ENCODE measurements around the gene EIF5. TPM values are rescaled to one million over a fixed set of nuclear protein-coding genes. Genes with fewer than 3 reads are reported as not detected.

EIF5 gene
- polyA plus RNA-seq, 1 donor (not counting 4 experiments of a cell fraction or from before 2014, with no cell fraction given) = 221 TPM

DNA sequence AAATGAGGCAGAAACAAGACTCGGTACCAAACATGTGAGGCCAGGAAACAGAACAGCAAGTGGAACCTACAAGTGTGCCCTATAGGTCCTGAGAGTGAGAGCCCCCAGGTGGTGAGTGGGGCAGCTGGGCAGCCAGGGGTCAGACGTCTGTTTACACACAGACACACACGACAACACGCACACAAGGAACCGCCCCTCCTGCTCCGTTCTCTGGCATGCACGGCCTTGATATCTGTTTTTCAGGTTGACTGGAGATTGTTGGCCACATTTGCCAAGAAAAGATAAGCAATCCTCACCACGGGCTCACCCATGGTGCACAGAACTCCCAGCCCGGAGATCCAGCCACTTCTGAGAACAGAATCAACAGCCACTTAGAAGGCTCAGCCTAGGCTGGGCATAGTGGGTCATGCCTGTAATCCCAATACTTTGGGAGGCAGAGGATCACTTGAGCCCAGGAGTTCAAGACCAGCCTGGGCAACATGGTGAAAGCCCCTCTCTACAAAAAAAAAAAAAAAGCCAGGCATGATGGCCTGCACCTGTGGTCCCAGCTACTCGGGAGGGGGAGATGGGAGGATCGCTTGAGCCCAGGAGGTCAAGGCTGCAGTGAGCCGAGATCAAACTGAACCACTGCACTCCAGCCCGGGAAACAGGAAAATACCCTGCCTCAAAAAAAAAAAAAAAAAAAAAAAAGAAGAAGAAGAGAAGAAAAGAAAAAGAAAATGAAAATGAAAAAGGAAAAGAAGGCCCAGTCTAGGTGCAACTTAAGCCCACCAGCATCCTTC is 19.4 kb upstream of the EIF5 start:
- no peaks in the 10 kb centered on the region for H3K36me3 ChIP-seq (ENCODE audit: control insufficient read depth in 2 of 2, extremely low read depth in 1 of 2, insufficient read depth in 2 of 2, low read length in 2 of 2)
- H3K9me3 ChIP-seq (ENCODE audit: control insufficient read depth, low read depth, low read length) = no peaks in the 10 kb centered on the region
- no peaks in the 10 kb centered on the region for H3K9me1 ChIP-seq (ENCODE audit: control insufficient read depth, extremely low read depth, insufficient read depth, low read length)
- DNase-seq (ENCODE audit: low read depth, low spot score) (no peak), FAIRE-seq (no peak)
- TF ChIP-seq, protein P1, sequence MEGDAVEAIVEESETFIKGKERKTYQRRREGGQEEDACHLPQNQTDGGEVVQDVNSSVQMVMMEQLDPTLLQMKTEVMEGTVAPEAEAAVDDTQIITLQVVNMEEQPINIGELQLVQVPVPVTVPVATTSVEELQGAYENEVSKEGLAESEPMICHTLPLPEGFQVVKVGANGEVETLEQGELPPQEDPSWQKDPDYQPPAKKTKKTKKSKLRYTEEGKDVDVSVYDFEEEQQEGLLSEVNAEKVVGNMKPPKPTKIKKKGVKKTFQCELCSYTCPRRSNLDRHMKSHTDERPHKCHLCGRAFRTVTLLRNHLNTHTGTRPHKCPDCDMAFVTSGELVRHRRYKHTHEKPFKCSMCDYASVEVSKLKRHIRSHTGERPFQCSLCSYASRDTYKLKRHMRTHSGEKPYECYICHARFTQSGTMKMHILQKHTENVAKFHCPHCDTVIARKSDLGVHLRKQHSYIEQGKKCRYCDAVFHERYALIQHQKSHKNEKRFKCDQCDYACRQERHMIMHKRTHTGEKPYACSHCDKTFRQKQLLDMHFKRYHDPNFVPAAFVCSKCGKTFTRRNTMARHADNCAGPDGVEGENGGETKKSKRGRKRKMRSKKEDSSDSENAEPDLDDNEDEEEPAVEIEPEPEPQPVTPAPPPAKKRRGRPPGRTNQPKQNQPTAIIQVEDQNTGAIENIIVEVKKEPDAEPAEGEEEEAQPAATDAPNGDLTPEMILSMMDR (optimal IDR thresholded peaks at IDR 0.05 in 1 of 3, IDR thresholded peaks at IDR 0.05 in 1 of 3, conservative IDR thresholded peaks at IDR 0.05 in 1 of 3; ENCODE audit: extremely low read depth in 1 of 3, insufficient read depth in 2 of 3, low read length in 3 of 3) = no peak
- no peak for TF ChIP-seq EZH2 (IDR thresholded peaks at IDR 0.05; ENCODE audit: low read length)
- H3K4me3 ChIP-seq (ENCODE audit: control insufficient read depth in 2 of 3, extremely low read depth in 1 of 3, insufficient read depth in 2 of 3, low read depth in 1 of 3, low read length in 3 of 3) = no peak overlapping the region
- no peaks in the 10 kb centered on the region for H3K27me3 ChIP-seq (ENCODE audit: control insufficient read depth, extremely low read depth, insufficient read depth, low read length)
- H3K27ac ChIP-seq (ENCODE audit: control insufficient read depth, insufficient read depth, low read length) = no peak overlapping the region
- H2AFZ ChIP-seq (ENCODE audit: control insufficient read depth, low read length) = no peak overlapping the region
- dilution Hi-C loops (cut with MboI; ENCODE audit: extremely low pct_ligation_motif_present, low sequenced_read_pairs) = no loop called here
- H3K4me2 ChIP-seq (ENCODE audit: control insufficient read depth, extremely low read depth, insufficient read depth, low read depth, low read length) = no peak overlapping the region
- no peaks in the 10 kb centered on the region for H3K79me2 ChIP-seq (ENCODE audit: control insufficient read depth, insufficient read depth, low read length)
- no peaks in the 10 kb centered on the region for H4K20me1 ChIP-seq (ENCODE audit: control insufficient read depth, extremely low read depth, insufficient read depth, low read length)
- peaks cover 5% of the 10 kb centered on the region for H3K4me1 ChIP-seq (ENCODE audit: control insufficient read depth, extremely low read depth, insufficient read depth, low read length)
- H3K9ac ChIP-seq (ENCODE audit: control insufficient read depth, extremely low read depth, insufficient read depth, low read length) = no peak overlapping the region

DNA sequence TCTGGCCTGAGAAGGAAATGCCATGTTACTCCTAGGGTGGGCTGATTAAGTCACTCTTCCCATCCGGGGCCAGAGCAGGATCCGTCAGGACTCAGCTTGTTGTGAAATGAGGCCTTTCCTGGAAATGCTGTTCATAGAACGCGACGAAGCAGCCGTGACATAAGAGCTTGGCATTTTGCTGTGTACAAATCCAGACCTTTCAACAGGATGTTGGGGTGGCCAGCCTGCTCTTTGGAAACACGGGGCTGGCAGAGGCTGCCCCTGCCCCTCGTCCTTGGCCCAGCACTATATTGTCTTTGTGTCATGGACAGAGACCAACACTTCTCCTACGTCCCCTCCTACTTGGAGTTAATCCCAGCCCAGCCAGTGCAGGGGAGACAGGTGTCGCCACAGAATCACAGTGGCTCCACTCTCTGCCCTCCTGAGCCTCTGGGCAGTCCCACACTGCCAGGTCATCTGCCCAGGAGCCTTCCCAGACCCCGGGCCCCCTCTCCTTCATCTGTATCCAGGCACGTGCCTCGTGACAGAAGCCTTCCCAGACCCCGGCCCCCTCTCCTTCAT is 18.6 kb upstream of the EIF5 start:
- Histone ChIP-seq H3K36me3 (ENCODE audit: control insufficient read depth in 2 of 2, extremely low read depth in 1 of 2, insufficient read depth in 2 of 2, low read length in 2 of 2) (no peaks in the 10 kb centered on the region), H3K27me3 (ENCODE audit: control insufficient read depth, extremely low read depth, insufficient read depth, low read length) (no peaks in the 10 kb centered on the region), H3K27ac (ENCODE audit: control insufficient read depth, insufficient read depth, low read length) (no peak overlapping the region), H3K9ac (ENCODE audit: control insufficient read depth, extremely low read depth, insufficient read depth, low read length) (no peak overlapping the region), H3K9me1 (ENCODE audit: control insufficient read depth, extremely low read depth, insufficient read depth, low read length) (no peaks in the 10 kb centered on the region), H3K4me1 (ENCODE audit: control insufficient read depth, extremely low read depth, insufficient read depth, low read length) (peaks cover 5% of the 10 kb centered on the region), H3K4me3 (ENCODE audit: control insufficient read depth in 2 of 3, extremely low read depth in 1 of 3, insufficient read depth in 2 of 3, low read depth in 1 of 3, low read length in 3 of 3) (no peak overlapping the region), H2AFZ (ENCODE audit: control insufficient read depth, low read length) (peak overlapping the region; percentile 69), H3K4me2 (ENCODE audit: control insufficient read depth, extremely low read depth, insufficient read depth, low read depth, low read length) (no peak overlapping the region), H4K20me1 (ENCODE audit: control insufficient read depth, extremely low read depth, insufficient read depth, low read length) (no peaks in the 10 kb centered on the region), H3K79me2 (ENCODE audit: control insufficient read depth, insufficient read depth, low read length) (no peaks in the 10 kb centered on the region), H3K9me3 (ENCODE audit: control insufficient read depth, low read depth, low read length) (no peaks in the 10 kb centered on the region)
- no peak for DNase-seq (ENCODE audit: low read depth, low spot score)
- TF ChIP-seq EZH2 (IDR thresholded peaks at IDR 0.05; ENCODE audit: low read length) = no peak
- TF ChIP-seq, protein P1 (optimal IDR thresholded peaks at IDR 0.05 in 1 of 3, IDR thresholded peaks at IDR 0.05 in 1 of 3, conservative IDR thresholded peaks at IDR 0.05 in 1 of 3; ENCODE audit: extremely low read depth in 1 of 3, insufficient read depth in 2 of 3, low read length in 3 of 3) = no peak
- dilution Hi-C loops (cut with MboI; ENCODE audit: extremely low pct_ligation_motif_present, low sequenced_read_pairs) = no loop called here
- FAIRE-seq = peak; percentile 56

Data from keratinocyte (primary cell).